Measurements from ENCODE around the gene PRICKLE4. TPM values are rescaled to one million over a fixed set of nuclear protein-coding genes. Genes with fewer than 3 reads are reported as not detected.

Gene PRICKLE4
- total and polyA plus RNA-seq, 2 donors (not counting 1 experiment from before 2014, with no cell fraction given): 0.60 TPM; not detected in 1

DNA sequence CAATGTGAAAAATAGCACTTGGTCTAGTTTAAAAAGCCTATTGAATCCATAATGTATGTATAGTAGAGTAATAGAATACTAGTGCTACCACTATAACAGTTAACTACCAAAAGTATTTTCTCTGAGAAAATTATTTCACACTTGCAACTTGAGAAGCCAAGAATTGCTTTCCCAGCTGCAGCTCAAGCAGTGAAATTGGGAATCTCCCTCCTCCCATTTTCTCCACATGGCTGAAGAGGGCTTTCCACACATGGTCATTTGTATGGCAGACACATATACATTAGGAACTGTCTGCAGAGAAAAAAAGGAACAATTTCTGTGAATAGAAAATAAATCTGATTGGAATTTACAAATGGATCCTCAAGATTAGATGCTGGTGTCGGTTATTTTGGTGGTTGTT lies 41.4 kb downstream of the PRICKLE4 start:
- intact Hi-C loops (cut with micrococcal nuclease): no loop called here
- no peak overlapping the region for H3K9ac ChIP-seq (ENCODE audit: low read length)
- H3K4me2 ChIP-seq (replicated peaks; ENCODE audit: low read depth, low read length, poor library complexity, severe bottlenecking): no peak overlapping the region
- H4K20me1 ChIP-seq (ENCODE audit: control insufficient read depth, insufficient read depth, low read length, poor library complexity, severe bottlenecking): no peaks in the 10 kb centered on the region
- no peak overlapping the region for H3K27ac ChIP-seq (ENCODE audit: low read length in 2 of 2)
- H3K4me1 ChIP-seq (ENCODE audit: control insufficient read depth in 2 of 2, insufficient read depth in 2 of 2, low read length in 2 of 2): no peaks in the 10 kb centered on the region
- H3K4me3 ChIP-seq (ENCODE audit: control extremely low read depth in 1 of 5, extremely low read depth in 1 of 5, insufficient read depth in 1 of 5, low read depth in 2 of 5, low read length in 4 of 5): no peak overlapping the region
- DNase-seq (no peak), ATAC-seq (ENCODE audit: low read depth) (no peak)
- no peaks in the 10 kb centered on the region for H3K36me3 ChIP-seq (replicated peaks in 1 of 2; ENCODE audit: control extremely low read depth in 1 of 2, control insufficient read depth in 1 of 2, extremely low read depth in 1 of 2, insufficient read depth in 2 of 2, low read length in 1 of 2)
- Mint-ChIP-seq H3K27me3 (no peaks in the 10 kb centered on the region), H3K9me3 (ENCODE audit: insufficient read depth) (no peaks in the 10 kb centered on the region), H3K4me3 (no peak overlapping the region), H3K4me1 (no peaks in the 10 kb centered on the region), H3K27ac (no peak overlapping the region)
- ChIA-PET POLR2A (no interaction called here), CTCF (interaction anchor here (0.6 kb wide), 1 partner anchor 21 kb away, joined by 3 read pairs; no protein-coding TSS in a partner anchor)
- H2AFZ ChIP-seq (ENCODE audit: insufficient read depth, low read depth, low read length, poor library complexity, severe bottlenecking): no peak overlapping the region
- H3K9me3 ChIP-seq (ENCODE audit: control extremely low read depth in 1 of 3, control insufficient read depth in 2 of 3, insufficient read depth in 1 of 3, low read length in 2 of 3): no peaks in the 10 kb centered on the region
- no peaks in the 10 kb centered on the region for H3K27me3 ChIP-seq (replicated peaks in 1 of 4; ENCODE audit: control extremely low read depth in 1 of 4, control insufficient read depth in 3 of 4, insufficient read depth in 4 of 4, low read length in 3 of 4)
- H3K79me2 ChIP-seq (ENCODE audit: control insufficient read depth, insufficient read depth, low read length): no peaks in the 10 kb centered on the region
- WGBS (ENCODE audit: insufficient coverage): 100% methylated on average over 1 of the region's 1 CpG
- TF ChIP-seq EZH2 (IDR thresholded peaks at IDR 0.05; ENCODE audit: borderline replicate concordance, insufficient read depth, low read depth, low read length, poor library complexity, severe bottlenecking): no peak
- TF ChIP-seq, protein P1, sequence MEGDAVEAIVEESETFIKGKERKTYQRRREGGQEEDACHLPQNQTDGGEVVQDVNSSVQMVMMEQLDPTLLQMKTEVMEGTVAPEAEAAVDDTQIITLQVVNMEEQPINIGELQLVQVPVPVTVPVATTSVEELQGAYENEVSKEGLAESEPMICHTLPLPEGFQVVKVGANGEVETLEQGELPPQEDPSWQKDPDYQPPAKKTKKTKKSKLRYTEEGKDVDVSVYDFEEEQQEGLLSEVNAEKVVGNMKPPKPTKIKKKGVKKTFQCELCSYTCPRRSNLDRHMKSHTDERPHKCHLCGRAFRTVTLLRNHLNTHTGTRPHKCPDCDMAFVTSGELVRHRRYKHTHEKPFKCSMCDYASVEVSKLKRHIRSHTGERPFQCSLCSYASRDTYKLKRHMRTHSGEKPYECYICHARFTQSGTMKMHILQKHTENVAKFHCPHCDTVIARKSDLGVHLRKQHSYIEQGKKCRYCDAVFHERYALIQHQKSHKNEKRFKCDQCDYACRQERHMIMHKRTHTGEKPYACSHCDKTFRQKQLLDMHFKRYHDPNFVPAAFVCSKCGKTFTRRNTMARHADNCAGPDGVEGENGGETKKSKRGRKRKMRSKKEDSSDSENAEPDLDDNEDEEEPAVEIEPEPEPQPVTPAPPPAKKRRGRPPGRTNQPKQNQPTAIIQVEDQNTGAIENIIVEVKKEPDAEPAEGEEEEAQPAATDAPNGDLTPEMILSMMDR (IDR thresholded peaks at IDR 0.05): no peak

DNA sequence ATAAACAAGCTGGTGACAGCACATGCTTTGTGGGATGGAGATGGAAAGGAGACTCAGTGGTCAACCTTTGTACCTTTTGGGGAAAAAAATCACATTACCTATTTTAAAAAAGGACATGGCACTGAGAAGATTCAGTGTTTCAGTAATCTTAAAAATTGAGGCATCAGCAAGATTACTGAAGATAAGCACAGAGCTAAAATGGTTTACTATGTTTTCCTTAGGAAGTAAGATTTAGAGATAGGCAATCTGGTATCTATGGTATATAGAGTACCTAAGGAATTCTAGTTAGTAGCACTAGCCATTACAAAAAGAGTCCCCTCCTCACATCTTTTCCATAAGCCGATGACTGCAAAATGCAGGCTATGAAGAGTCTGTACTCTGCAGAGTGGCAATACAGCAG lies 42.6 kb downstream of the PRICKLE4 start:
- Histone ChIP-seq H3K4me1 (ENCODE audit: control insufficient read depth in 2 of 2, insufficient read depth in 2 of 2, low read length in 2 of 2) (no peaks in the 10 kb centered on the region), H4K20me1 (ENCODE audit: control insufficient read depth, insufficient read depth, low read length, poor library complexity, severe bottlenecking) (no peaks in the 10 kb centered on the region), H3K79me2 (ENCODE audit: control insufficient read depth, insufficient read depth, low read length) (no peaks in the 10 kb centered on the region), H3K27me3 (replicated peaks in 1 of 4; ENCODE audit: control extremely low read depth in 1 of 4, control insufficient read depth in 3 of 4, insufficient read depth in 4 of 4, low read length in 3 of 4) (no peaks in the 10 kb centered on the region), H3K9me3 (ENCODE audit: control extremely low read depth in 1 of 3, control insufficient read depth in 2 of 3, insufficient read depth in 1 of 3, low read length in 2 of 3) (no peaks in the 10 kb centered on the region), H3K36me3 (replicated peaks in 1 of 2; ENCODE audit: control extremely low read depth in 1 of 2, control insufficient read depth in 1 of 2, extremely low read depth in 1 of 2, insufficient read depth in 2 of 2, low read length in 1 of 2) (no peaks in the 10 kb centered on the region), H3K4me3 (ENCODE audit: control extremely low read depth in 1 of 5, extremely low read depth in 1 of 5, insufficient read depth in 1 of 5, low read depth in 2 of 5, low read length in 4 of 5) (no peak overlapping the region), H3K27ac (ENCODE audit: low read length in 2 of 2) (no peak overlapping the region), H3K9ac (ENCODE audit: low read length) (no peak overlapping the region), H2AFZ (ENCODE audit: insufficient read depth, low read depth, low read length, poor library complexity, severe bottlenecking) (no peak overlapping the region), H3K4me2 (replicated peaks; ENCODE audit: low read depth, low read length, poor library complexity, severe bottlenecking) (no peak overlapping the region)
- intact Hi-C loops (cut with micrococcal nuclease): no loop called here
- H3K4me3 Mint-ChIP-seq: no peak overlapping the region
- 100% methylated on average over 1 of the region's 1 CpG for WGBS (ENCODE audit: insufficient coverage)
- H3K27ac Mint-ChIP-seq: no peak overlapping the region
- no peak for DNase-seq
- ChIA-PET POLR2A (no interaction called here), CTCF (interaction anchor here (1.0 to 1.2 kb wide), 2 partner anchors 8 to 27 kb away, joined by 3 to 4 read pairs; no protein-coding TSS in a partner anchor)
- no peaks in the 10 kb centered on the region for H3K9me3 Mint-ChIP-seq (ENCODE audit: insufficient read depth)
- H3K4me1 Mint-ChIP-seq: no peaks in the 10 kb centered on the region
- TF ChIP-seq EZH2 (IDR thresholded peaks at IDR 0.05; ENCODE audit: borderline replicate concordance, insufficient read depth, low read depth, low read length, poor library complexity, severe bottlenecking): no peak
- TF ChIP-seq, protein P1 (IDR thresholded peaks at IDR 0.05): no peak
- no peaks in the 10 kb centered on the region for H3K27me3 Mint-ChIP-seq
- no peak for ATAC-seq (ENCODE audit: low read depth)

Data from B cell (primary cell).